ENCODE results near the gene KAZN. TPM values are rescaled to one million over a fixed set of nuclear protein-coding genes. Genes with fewer than 3 reads are reported as not detected.

KAZN gene
- total RNA-seq, 1 donor from 2014 or later, result 9.4 TPM

DNA sequence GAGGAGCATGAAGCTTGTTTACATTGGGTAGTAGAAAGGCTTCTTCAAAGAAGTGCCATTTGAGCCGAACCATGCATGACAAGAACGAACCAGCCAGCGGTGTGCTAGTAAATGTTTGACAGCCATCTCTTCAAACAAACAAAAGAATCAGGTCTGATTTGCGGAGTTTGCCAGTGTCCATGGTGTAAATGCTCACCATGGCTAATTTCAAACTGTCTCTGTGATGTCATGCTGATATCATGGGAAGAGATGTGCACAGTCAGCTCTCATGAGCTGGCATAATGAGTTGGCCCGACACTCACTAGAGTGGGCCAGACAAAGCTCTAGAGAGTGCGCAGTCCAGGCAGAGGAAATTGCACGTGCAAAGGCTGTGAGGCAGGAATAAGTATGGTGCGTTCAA, 101.1 kb downstream of the KAZN start:
- Histone ChIP-seq H2AFZ (ENCODE audit: low read depth, low read length) (no peak overlapping the region), H3K4me1 (ENCODE audit: insufficient read depth, low read length) (no peaks in the 10 kb centered on the region), H4K20me1 (ENCODE audit: insufficient read depth, low read length) (no peaks in the 10 kb centered on the region), H3K9ac (ENCODE audit: low read length) (no peak overlapping the region), H3K79me2 (ENCODE audit: insufficient read depth, low read length) (no peaks in the 10 kb centered on the region), H3K9me3 (ENCODE audit: insufficient read depth, low read depth, low read length) (no peaks in the 10 kb centered on the region), H3K27me3 (ENCODE audit: insufficient read depth, low read length) (peaks cover 2% of the 10 kb centered on the region), H3K4me2 (ENCODE audit: low read length) (no peak overlapping the region), H3K4me3 (ENCODE audit: insufficient read depth, low read depth, low read length) (no peak overlapping the region), H3K27ac (ENCODE audit: low read depth, low read length) (no peak overlapping the region), H3K36me3 (ENCODE audit: insufficient read depth, low read length) (no peaks in the 10 kb centered on the region)
- Mint-ChIP-seq H3K27me3 (ENCODE audit: low read depth, unreplicated experiment) (peaks cover 17% of the 10 kb centered on the region), H3K36me3 (ENCODE audit: low read depth, unreplicated experiment) (no peaks in the 10 kb centered on the region), H3K4me1 (ENCODE audit: low read depth, unreplicated experiment) (peaks cover 5% of the 10 kb centered on the region), H3K4me3 (ENCODE audit: unreplicated experiment) (no peak overlapping the region), H3K27ac (ENCODE audit: unreplicated experiment) (no peak overlapping the region), H3K9me3 (ENCODE audit: unreplicated experiment) (no peaks in the 10 kb centered on the region)
- DNase-seq (ENCODE audit: low read depth), result no peak
- TF ChIP-seq, protein P1, sequence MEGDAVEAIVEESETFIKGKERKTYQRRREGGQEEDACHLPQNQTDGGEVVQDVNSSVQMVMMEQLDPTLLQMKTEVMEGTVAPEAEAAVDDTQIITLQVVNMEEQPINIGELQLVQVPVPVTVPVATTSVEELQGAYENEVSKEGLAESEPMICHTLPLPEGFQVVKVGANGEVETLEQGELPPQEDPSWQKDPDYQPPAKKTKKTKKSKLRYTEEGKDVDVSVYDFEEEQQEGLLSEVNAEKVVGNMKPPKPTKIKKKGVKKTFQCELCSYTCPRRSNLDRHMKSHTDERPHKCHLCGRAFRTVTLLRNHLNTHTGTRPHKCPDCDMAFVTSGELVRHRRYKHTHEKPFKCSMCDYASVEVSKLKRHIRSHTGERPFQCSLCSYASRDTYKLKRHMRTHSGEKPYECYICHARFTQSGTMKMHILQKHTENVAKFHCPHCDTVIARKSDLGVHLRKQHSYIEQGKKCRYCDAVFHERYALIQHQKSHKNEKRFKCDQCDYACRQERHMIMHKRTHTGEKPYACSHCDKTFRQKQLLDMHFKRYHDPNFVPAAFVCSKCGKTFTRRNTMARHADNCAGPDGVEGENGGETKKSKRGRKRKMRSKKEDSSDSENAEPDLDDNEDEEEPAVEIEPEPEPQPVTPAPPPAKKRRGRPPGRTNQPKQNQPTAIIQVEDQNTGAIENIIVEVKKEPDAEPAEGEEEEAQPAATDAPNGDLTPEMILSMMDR (IDR thresholded peaks at IDR 0.05; ENCODE audit: insufficient read depth, low read depth, low read length), result no peak
- FAIRE-seq, result no peak

DNA sequence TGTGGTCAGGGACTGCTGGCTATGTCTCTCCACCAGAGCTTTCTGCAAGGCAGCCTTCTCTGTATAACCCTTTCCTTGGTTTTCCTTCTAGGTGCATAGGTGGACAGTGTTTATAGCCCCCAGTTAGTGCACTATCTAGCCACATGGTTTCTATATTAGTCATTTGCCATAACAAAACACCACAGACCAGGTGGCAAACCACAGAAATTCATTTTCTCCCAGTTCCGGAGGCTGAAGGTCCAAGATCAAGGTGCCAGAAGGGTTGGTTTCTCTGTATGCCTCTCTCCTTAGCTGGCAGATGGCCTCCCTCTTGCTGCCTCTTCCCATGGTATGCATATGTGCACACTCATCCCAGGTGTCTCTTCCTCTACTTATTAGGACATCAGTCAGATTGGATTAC, 106.4 kb downstream of the KAZN start:
- H3K27me3 ChIP-seq (ENCODE audit: insufficient read depth, low read length), result peaks cover 3% of the 10 kb centered on the region
- no peak overlapping the region for H2AFZ ChIP-seq (ENCODE audit: low read depth, low read length)
- peak; percentile 17 for DNase-seq (ENCODE audit: low read depth)
- H4K20me1 ChIP-seq (ENCODE audit: insufficient read depth, low read length), result no peaks in the 10 kb centered on the region
- no peaks in the 10 kb centered on the region for H3K36me3 ChIP-seq (ENCODE audit: insufficient read depth, low read length)
- no peak overlapping the region for H3K4me2 ChIP-seq (ENCODE audit: low read length)
- Mint-ChIP-seq H3K4me3 (ENCODE audit: unreplicated experiment) (no peak overlapping the region), H3K9me3 (ENCODE audit: unreplicated experiment) (peaks cover 14% of the 10 kb centered on the region), H3K27me3 (ENCODE audit: low read depth, unreplicated experiment) (peaks cover 9% of the 10 kb centered on the region), H3K27ac (ENCODE audit: unreplicated experiment) (no peak overlapping the region), H3K36me3 (ENCODE audit: low read depth, unreplicated experiment) (peaks cover 2% of the 10 kb centered on the region), H3K4me1 (ENCODE audit: low read depth, unreplicated experiment) (peaks cover 3% of the 10 kb centered on the region)
- no peak for TF ChIP-seq EZH2 (IDR thresholded peaks at IDR 0.05; ENCODE audit: insufficient read depth, low read length)
- TF ChIP-seq, protein P1 (IDR thresholded peaks at IDR 0.05; ENCODE audit: insufficient read depth, low read depth, low read length), result no peak
- no peak for FAIRE-seq
- H3K4me1 ChIP-seq (ENCODE audit: insufficient read depth, low read length), result no peaks in the 10 kb centered on the region
- no peak overlapping the region for H3K27ac ChIP-seq (ENCODE audit: low read depth, low read length)
- H3K9me3 ChIP-seq (ENCODE audit: insufficient read depth, low read depth, low read length), result peaks cover 2% of the 10 kb centered on the region
- no peak overlapping the region for H3K4me3 ChIP-seq (ENCODE audit: insufficient read depth, low read depth, low read length)
- no peak overlapping the region for H3K9ac ChIP-seq (ENCODE audit: low read length)
- H3K79me2 ChIP-seq (ENCODE audit: insufficient read depth, low read length), result no peaks in the 10 kb centered on the region

DNA sequence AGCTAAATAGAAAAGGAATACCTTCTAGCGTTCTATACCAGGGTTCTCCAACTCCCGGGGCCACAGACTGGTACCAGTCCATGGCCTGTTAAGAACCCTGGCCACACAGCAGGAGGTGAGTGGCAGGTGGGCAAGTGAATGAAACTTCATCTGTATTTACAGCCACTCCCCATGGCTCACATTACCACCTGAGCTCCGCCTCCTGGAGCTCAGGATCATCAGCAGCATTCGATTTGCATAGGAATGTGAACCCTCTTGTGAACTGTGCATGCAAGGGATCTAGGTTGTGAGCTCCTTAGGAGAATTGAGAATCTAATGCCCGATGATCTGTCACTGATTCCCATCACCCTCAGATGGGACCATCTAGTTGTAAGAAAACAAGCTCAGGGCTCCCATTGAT, 107.3 kb downstream of the KAZN start:
- no peaks in the 10 kb centered on the region for H4K20me1 ChIP-seq (ENCODE audit: insufficient read depth, low read length)
- H3K79me2 ChIP-seq (ENCODE audit: insufficient read depth, low read length), result no peaks in the 10 kb centered on the region
- Mint-ChIP-seq H3K9me3 (ENCODE audit: unreplicated experiment) (peaks cover 18% of the 10 kb centered on the region), H3K27ac (ENCODE audit: unreplicated experiment) (no peak overlapping the region), H3K36me3 (ENCODE audit: low read depth, unreplicated experiment) (peaks cover 2% of the 10 kb centered on the region), H3K27me3 (ENCODE audit: low read depth, unreplicated experiment) (peaks cover 17% of the 10 kb centered on the region), H3K4me3 (ENCODE audit: unreplicated experiment) (no peak overlapping the region), H3K4me1 (ENCODE audit: low read depth, unreplicated experiment) (no peaks in the 10 kb centered on the region)
- H3K9ac ChIP-seq (ENCODE audit: low read length), result no peak overlapping the region
- no peak overlapping the region for H2AFZ ChIP-seq (ENCODE audit: low read depth, low read length)
- H3K4me3 ChIP-seq (ENCODE audit: insufficient read depth, low read depth, low read length), result no peak overlapping the region
- no peaks in the 10 kb centered on the region for H3K36me3 ChIP-seq (ENCODE audit: insufficient read depth, low read length)
- DNase-seq (ENCODE audit: low read depth), result no peak
- TF ChIP-seq, protein P1 (IDR thresholded peaks at IDR 0.05; ENCODE audit: insufficient read depth, low read depth, low read length), result no peak
- no peak for TF ChIP-seq EZH2 (IDR thresholded peaks at IDR 0.05; ENCODE audit: insufficient read depth, low read length)
- peaks cover 2% of the 10 kb centered on the region for H3K9me3 ChIP-seq (ENCODE audit: insufficient read depth, low read depth, low read length)
- no peak overlapping the region for H3K4me2 ChIP-seq (ENCODE audit: low read length)
- no peak for FAIRE-seq
- no peaks in the 10 kb centered on the region for H3K4me1 ChIP-seq (ENCODE audit: insufficient read depth, low read length)
- no peak overlapping the region for H3K27ac ChIP-seq (ENCODE audit: low read depth, low read length)
- H3K27me3 ChIP-seq (ENCODE audit: insufficient read depth, low read length), result peaks cover 3% of the 10 kb centered on the region
